SU-DHL-6 (cell line): ENCODE data around the gene CA7.

Source experiments
- CTCF ChIP-seq: fragments of 200-600 bp; sonication (generic); IDR thresholded peaks from one replicate; pipeline ENCODE4 v1.5.1; 2017; ENCODE audit warnings: antibody characterized with exemption, mild to moderate bottlenecking, low read length, moderate library complexity; ENCODE audit not compliant: insufficient read depth, poor library complexity, severe bottlenecking
- EZH2phosphoT487 ChIP-seq: fragments of 200-600 bp; sonication (generic), shearing (Covaris generic); conservative IDR thresholded peaks from 2 replicates; pipeline ENCODE4 v1.6.1; 2018; ENCODE audit warnings: mild to moderate bottlenecking, antibody characterized with exemption, low read length, moderate library complexity, mixed read lengths

- TF ChIP-seq CTCF (no peak), EZH2phosphoT487 (no peak)
Observed at GRCh38 chr16:66863707-66864106, 19.5 kb downstream of the CA7 start.
